GM12878 (cell line): ENCODE results near the gene ZNF574. TPM values are rescaled to one million over a fixed set of nuclear protein-coding genes. Genes with fewer than 3 reads are reported as not detected.
A peak's percentile ranks its signal among the peaks of the same experiment; 100 is the strongest.

Experiments
- ATAC-seq: fragments of 200-7000 bp; cut with Tn5 transposase; 3 replicates; pipeline ENCODE4 v1.9.1; 2020; ENCODE audit warnings: mild to moderate bottlenecking, moderate library complexity
- BruUV-seq: library from RNA; stranded (reverse); fragments of 400-500 nt; replicated peaks from 2 replicates; lab custom pipeline; 2021; lab: Mats Ljungman, UMichigan
- CTCF ChIA-PET: fragments of 300-600 bp; sonication (Branson Sonifier 250); formaldehyde crosslinking; extraction: SDS; loops from one replicate; lab custom pipeline; 2021; ENCODE audit warnings: inconsistent platforms; lab: Yijun Ruan, JAX
- POLR2A ChIA-PET: fragments of 350-600 bp; formaldehyde crosslinking; extraction: SDS; loops from one replicate; lab custom pipeline; 2021; ENCODE audit warnings: inconsistent platforms; lab: Charles Lee
- RAD21 ChIA-PET: fragments of 300-600 bp; sonication (Branson Sonifier 250); formaldehyde crosslinking; loops from one replicate; lab custom pipeline; 2023; ENCODE audit warnings: antibody characterized with exemption; ENCODE audit not compliant: unreplicated experiment; lab: Charles Lee
- SMC1A ChIA-PET: fragments of 300-600 bp; sonication (Branson Sonifier 250); formaldehyde crosslinking; loops from one replicate; lab custom pipeline; 2023; ENCODE audit not compliant: unreplicated experiment, uncharacterized antibody; lab: Charles Lee
- DNase-seq: peaks from one replicate; pipeline ENCODE4 v3.0.0-alpha.2; 2011; ENCODE audit warnings: low read depth, low spot score
- FAIRE-seq: peaks from 3 replicates; lab custom pipeline; 2011; peaks lifted over from hg19 to GRCh38; lab: Jason Lieb, UNC
- H2AFZ ChIP-seq: 2 replicates; pipeline ENCODE4 v1.6.0; 2011; ENCODE audit warnings: low read depth, low read length, control low read depth; ENCODE audit not compliant: control insufficient read depth
- H3K27ac ChIP-seq: 2 replicates; pipeline ENCODE4 v1.5.1; 2011; ENCODE audit warnings: control low read depth; ENCODE audit not compliant: control insufficient read depth, insufficient read depth
- H3K27me3 ChIP-seq, 2 experiments: replicated peaks in 1 of 2; 2 replicates each; pipeline versions ENCODE4 v1.6.0 to v1.6.1; 2011; ENCODE audit warnings: low read length in 1 of 2; ENCODE audit not compliant: control insufficient read depth in 2 of 2, insufficient read depth in 2 of 2
- H3K36me3 ChIP-seq, 2 experiments: 2 replicates each; pipeline ENCODE4 v1.5.1; 2011; ENCODE audit warnings: low read length in 1 of 2; ENCODE audit not compliant: control insufficient read depth in 2 of 2, insufficient read depth in 2 of 2
- H3K4me1 ChIP-seq: 2 replicates; pipeline ENCODE4 v1.6.1; 2011; ENCODE audit warnings: mild to moderate bottlenecking, low read length, moderate library complexity, mixed read lengths; ENCODE audit not compliant: control insufficient read depth, insufficient read depth
- H3K4me2 ChIP-seq: 2 replicates; pipeline ENCODE4 v1.6.0; 2011; ENCODE audit warnings: control low read depth; ENCODE audit not compliant: control insufficient read depth, insufficient read depth
- H3K4me3 ChIP-seq: fragments of 200-600 bp; sonication (generic); 2 replicates; pipeline ENCODE4 v1.5.1; 2016
- H3K79me2 ChIP-seq: 2 replicates; pipeline ENCODE4 v1.6.0; 2011; ENCODE audit warnings: low read length; ENCODE audit not compliant: control insufficient read depth, insufficient read depth
- H3K9ac ChIP-seq: 2 replicates; pipeline ENCODE4 v1.8.0; 2011; ENCODE audit warnings: low read length, control low read depth, mixed read lengths; ENCODE audit not compliant: control insufficient read depth, insufficient read depth
- H3K9me3 ChIP-seq: replicated peaks from 3 replicates; pipeline ENCODE4 v1.5.1; 2011; ENCODE audit warnings: mild to moderate bottlenecking, low read length; ENCODE audit not compliant: control insufficient read depth, insufficient read depth
- H4K20me1 ChIP-seq: 2 replicates; pipeline ENCODE4 v1.6.0; 2011; ENCODE audit not compliant: control insufficient read depth, insufficient read depth
- CREM ChIP-seq: IDR thresholded peaks from 2 replicates; pipeline ENCODE4 v1.6.1; 2014; ENCODE audit warnings: antibody characterized with exemption, low read depth
- CUX1 ChIP-seq: IDR thresholded peaks from 2 replicates; pipeline ENCODE4 v1.6.1; 2012; ENCODE audit warnings: improper control_type of control experiment, low read depth, low read length; ENCODE audit not compliant: insufficient replicate concordance
- NFYB ChIP-seq: IDR thresholded peaks from 2 replicates; pipeline ENCODE4 v1.6.1; 2011; ENCODE audit warnings: low read depth, mild to moderate bottlenecking, low read length, improper control_type of control experiment, moderate library complexity; ENCODE audit not compliant: insufficient read depth
- WGBS: methylation state at CpG from one replicate; pipeline ENCODE4 v1.1.6; 2016; ENCODE audit warnings: low lambda C conversion rate; ENCODE audit not compliant: insufficient replicate concordance, insufficient coverage; ENCODE audit errors: missing lambda C conversion rate; 5-methylcytosine and 5-hydroxymethylcytosine counted together
- in situ Hi-C: fragments of 300-500 bp; cut with MboI; formaldehyde crosslinking; loops from 9 replicates; pipeline ENCODE4 v1.14.3; 2018; ENCODE audit warnings: mixed read lengths
- intact Hi-C: fragments of 100-400 bp; cut with micrococcal nuclease; formaldehyde crosslinking; loops from one replicate; pipeline ENCODE4 v1.14.2; 2022; ENCODE audit not compliant: unreplicated experiment
- polyA plus RNA-seq, 11 experiments: library from polyadenylated mRNA; depleted of rRNA in 4 of 11; unstranded in 6 of 11; stranded (reverse) in 5 of 11; fragments of >200 nt; fragmentation: Nextera tagmentation in 4 of 11; fragmentation: Illumina TruSeq in 1 of 11; extraction: Ambion mirVana in 4 of 11; extraction: Trizol in 1 of 11; gene quantifications; 1 replicate in 1 of 11; 2 replicates in 10 of 11; pipeline versions ENCODE4 v1.2.1 to v1.2.3, GENCODE V29; 2011 to 2016; ENCODE audit warnings: inconsistent platforms in 2 of 11, missing spikeins in 2 of 11, low read depth in 1 of 11
- total RNA-seq, 4 experiments: library from RNA; depleted of rRNA in 3 of 4; stranded (reverse); fragments of >200 nt in 3 of 4; fragmentation: Illumina TruSeq in 1 of 4; extraction: Trizol in 1 of 4; gene quantifications; 2 replicates each; pipeline versions ENCODE4 v1.2.1 to v1.2.3, GENCODE V29; 2013 to 2021

ZNF574 gene
- total and polyA plus RNA-seq, 10 of the 15 experiments (the other 5 are each of a cell fraction or from before 2014, with no cell fraction given), result 0.32 to 25.6 (median 11.4) TPM

GRCh38 chr19:42051166-42052115 is 24.5 kb upstream of the ZNF574 start:
- Histone ChIP-seq H3K4me2 (no peak overlapping the region), H3K9ac (no peak overlapping the region), H2AFZ (no peak overlapping the region), H3K36me3 (no peaks in the 10 kb centered on the region), H3K4me3 (no peak overlapping the region), H3K9me3 (no peaks in the 10 kb centered on the region), H3K79me2 (no peaks in the 10 kb centered on the region)
- ATAC-seq, result peak; percentile 66
- FAIRE-seq, result no peak
- DNase-seq, result no peak
- ChIA-PET CTCF (interaction anchor here (1.0 to 1.7 kb wide), 2 partner anchors 11 to 17 kb away, joined by 3 to 5 read pairs; no protein-coding TSS in a partner anchor), RAD21 (no interaction called here), SMC1A (interaction anchor here (0.6 kb wide), 1 partner anchor 30 kb away, joined by 3 read pairs; no protein-coding TSS in a partner anchor), POLR2A (no interaction called here)
- no TSS peak for BruUV-seq
- intact Hi-C loops (no loop called here), in situ Hi-C loops (no loop called here)
- TF ChIP-seq CREM (no peak), CUX1 (no peak), NFYB (no peak)
- TF ChIP-seq, all 136 proteins: peak for 0
- Histone ChIP-seq H4K20me1 (no peaks in the 10 kb centered on the region), H3K27ac (no peak overlapping the region), H3K4me1 (no peaks in the 10 kb centered on the region), H3K27me3 (no peaks in the 10 kb centered on the region; a peak in 1 of 4 replicates)
- 51% methylated on average over 14 of the region's 14 CpGs for WGBS
